ENCODE results near the gene NPPA. TPM values are rescaled to one million over a fixed set of nuclear protein-coding genes. Genes with fewer than 3 reads are reported as not detected.

The NPPA gene
- total RNA-seq, 2 experiments from 2014 or later, result not detected

- intact Hi-C loops (cut with micrococcal nuclease), result no loop called here
- TF ChIP-seq CTCF (IDR thresholded peaks at IDR 0.05), result no peak
- POLR2A ChIA-PET, result interaction anchor here (5.2 kb wide), 1 partner anchor 26 kb away, joined by 33 read pairs; no protein-coding TSS in a partner anchor
- no peaks in the 10 kb centered on the region for H3K4me1 Mint-ChIP-seq (ENCODE audit: low read depth)
- no peak overlapping the region for H3K4me3 Mint-ChIP-seq
- no peaks in the 10 kb centered on the region for H3K27me3 Mint-ChIP-seq
- no peaks in the 10 kb centered on the region for H3K9me3 Mint-ChIP-seq
- no peaks in the 10 kb centered on the region for H3K36me3 Mint-ChIP-seq (ENCODE audit: low read depth)
- no peak for ATAC-seq
- CTCF ChIA-PET, result no interaction called here
- no peak overlapping the region for H3K27ac Mint-ChIP-seq
- no peak for DNase-seq
Observed at GRCh38 chr1:11882814-11883538, 35.4 kb upstream of the NPPA start.

- no peaks in the 10 kb centered on the region for H3K9me3 Mint-ChIP-seq
- ChIA-PET POLR2A (interaction anchor here (0.5 to 5.2 kb wide), 3 partner anchors 27 to 104 kb away, joined by 3 to 33 read pairs (median 3); no protein-coding TSS in a partner anchor), CTCF (no interaction called here)
- ATAC-seq, result no peak
- H3K27ac Mint-ChIP-seq, result no peak overlapping the region
- no peaks in the 10 kb centered on the region for H3K4me1 Mint-ChIP-seq (ENCODE audit: low read depth)
- H3K27me3 Mint-ChIP-seq, result peaks cover 2% of the 10 kb centered on the region
- no peak for DNase-seq
- intact Hi-C loops (cut with micrococcal nuclease), result no loop called here
- no peaks in the 10 kb centered on the region for H3K36me3 Mint-ChIP-seq (ENCODE audit: low read depth)
- no peak for TF ChIP-seq CTCF (IDR thresholded peaks at IDR 0.05)
- H3K4me3 Mint-ChIP-seq, result no peak overlapping the region
Observed at GRCh38 chr1:11881749-11882441, 34.3 kb upstream of the NPPA start.

- H3K4me1 Mint-ChIP-seq (ENCODE audit: low read depth), result no peaks in the 10 kb centered on the region
- ATAC-seq (no peak), DNase-seq (no peak)
- no peak for TF ChIP-seq CTCF (IDR thresholded peaks at IDR 0.05)
- no peaks in the 10 kb centered on the region for H3K36me3 Mint-ChIP-seq (ENCODE audit: low read depth)
- no peak overlapping the region for H3K27ac Mint-ChIP-seq
- intact Hi-C loops (cut with micrococcal nuclease), result no loop called here
- CTCF ChIA-PET, result interaction anchor here (1.7 kb wide), 1 partner anchor 43 kb away, joined by 4 read pairs; no protein-coding TSS in a partner anchor
- no peaks in the 10 kb centered on the region for H3K9me3 Mint-ChIP-seq
- H3K27me3 Mint-ChIP-seq, result peaks cover 2% of the 10 kb centered on the region
- H3K4me3 Mint-ChIP-seq, result no peak overlapping the region
- POLR2A ChIA-PET, result interaction anchor here (0.5 to 5.2 kb wide), 3 partner anchors 28 to 103 kb away, joined by 3 to 33 read pairs (median 3); no protein-coding TSS in a partner anchor
Observed at GRCh38 chr1:11880911-11881748, 33.5 kb upstream of the NPPA start.

- intact Hi-C loops (cut with micrococcal nuclease), result no loop called here
- TF ChIP-seq CTCF (IDR thresholded peaks at IDR 0.05), result no peak
- no peak overlapping the region for H3K4me3 Mint-ChIP-seq
- ChIA-PET POLR2A (interaction anchor here (5.2 kb wide), 1 partner anchor 29 kb away, joined by 33 read pairs; no protein-coding TSS in a partner anchor), CTCF (interaction anchor here (1.7 kb wide), 1 partner anchor 42 kb away, joined by 4 read pairs; no protein-coding TSS in a partner anchor)
- H3K9me3 Mint-ChIP-seq, result no peaks in the 10 kb centered on the region
- H3K27ac Mint-ChIP-seq, result no peak overlapping the region
- no peaks in the 10 kb centered on the region for H3K36me3 Mint-ChIP-seq (ENCODE audit: low read depth)
- DNase-seq (no peak), ATAC-seq (no peak)
- H3K27me3 Mint-ChIP-seq, result peaks cover 3% of the 10 kb centered on the region
- no peaks in the 10 kb centered on the region for H3K4me1 Mint-ChIP-seq (ENCODE audit: low read depth)
Observed at GRCh38 chr1:11880181-11880575, 32.6 kb upstream of the NPPA start.

Data from activated CD8-positive, alpha-beta T cell treated with anti-CD3 and anti-CD28 coated beads for 36 hours (primary cell).